ENCODE data around the gene ALAS1. TPM values are rescaled to one million over a fixed set of nuclear protein-coding genes. Genes with fewer than 3 reads are reported as not detected.
"Not testable (repeated sequence)": the region's sequence is repeated elsewhere in the genome, so short reads cannot be mapped to it uniquely, and the experiment has no call there.

ALAS1 gene
- total RNA-seq, 1 donor from 2014 or later, result 51.4 TPM

DNA sequence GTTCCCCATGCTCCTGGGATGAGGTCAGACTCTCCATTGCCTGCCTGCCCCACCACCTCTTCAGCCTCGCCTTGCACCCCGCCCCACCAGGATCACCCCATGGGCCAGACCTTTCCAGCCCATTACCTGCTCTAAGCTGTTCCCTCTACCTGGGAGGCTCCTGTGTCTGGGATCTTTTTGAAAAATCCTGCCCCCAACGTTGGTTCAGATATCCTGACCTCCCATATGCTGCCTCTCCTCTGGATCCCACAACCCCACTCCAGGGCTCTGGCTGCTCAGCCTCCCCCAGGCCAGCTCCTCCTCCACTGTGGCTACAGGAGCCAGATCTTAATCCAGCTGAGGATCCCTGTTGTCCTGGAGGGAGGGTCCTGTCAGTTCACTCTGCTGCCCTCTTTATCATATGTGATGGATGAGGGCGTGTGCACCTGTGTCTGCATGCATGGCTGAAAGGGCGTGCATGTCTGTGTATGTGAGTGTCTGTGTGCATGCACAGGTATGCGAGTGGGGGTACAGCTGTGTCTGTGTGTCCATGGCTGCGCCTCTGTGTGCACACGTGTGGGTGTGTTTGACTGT lies 21.7 kb upstream of the ALAS1 start:
- DNase-seq (ENCODE audit: low spot score in 2 of 2) (no peak), FAIRE-seq (no peak)

DNA sequence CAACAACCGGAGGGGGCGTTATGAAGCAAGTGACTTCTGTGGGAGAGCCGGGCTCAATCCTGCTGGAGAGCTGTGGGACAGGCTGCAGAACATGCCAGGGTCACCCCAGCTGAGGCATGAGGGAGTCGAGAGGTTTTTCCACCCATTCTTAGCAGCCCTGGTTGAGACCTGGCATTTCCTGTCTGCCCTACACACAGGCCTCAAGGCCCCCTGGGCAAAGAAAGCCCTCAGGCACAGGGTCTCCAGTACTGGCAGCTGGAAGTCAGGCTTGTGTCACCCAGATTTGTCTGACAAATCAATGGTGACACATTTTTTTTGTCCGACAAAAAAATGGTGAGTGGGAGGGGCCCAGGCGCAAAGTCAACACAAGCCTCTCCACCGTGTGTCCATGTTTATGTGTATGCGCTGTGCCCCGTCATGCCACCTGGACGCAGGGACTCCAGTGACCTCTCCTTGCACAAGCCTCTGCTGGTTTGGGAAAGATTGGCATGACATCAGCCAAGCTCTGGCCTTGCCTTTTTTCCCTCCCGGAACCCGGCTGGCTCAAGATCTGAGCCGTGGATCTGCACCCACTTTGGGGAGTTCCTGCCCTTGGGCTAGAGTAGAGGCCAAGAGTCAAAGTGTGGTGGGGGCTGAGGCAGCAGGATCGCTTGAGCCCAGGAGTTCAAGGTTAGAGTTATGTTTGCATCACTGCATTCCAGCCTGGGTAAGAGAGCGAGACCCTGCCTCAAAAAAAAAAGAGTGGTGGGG lies 20.8 kb upstream of the ALAS1 start:
- FAIRE-seq (no peak), DNase-seq (ENCODE audit: low spot score in 2 of 2) (no peak)

DNA sequence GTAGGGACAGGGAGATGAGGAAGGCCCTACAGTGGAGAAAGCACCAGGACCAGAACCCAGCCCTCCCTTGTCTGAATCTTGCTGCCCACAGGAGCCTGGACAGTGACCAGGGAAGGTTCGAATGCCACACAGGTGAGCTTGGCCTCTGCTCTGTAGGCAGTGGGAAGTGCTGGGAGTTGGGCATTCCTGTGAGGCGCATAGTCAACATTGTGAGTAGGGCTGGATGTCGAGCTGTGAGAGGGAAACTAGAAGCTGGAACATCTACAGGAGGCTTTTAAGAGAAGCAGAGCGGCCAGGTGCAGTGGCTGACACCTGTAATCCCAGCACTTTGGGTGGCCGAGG lies 20.3 kb upstream of the ALAS1 start:
- DNase-seq (ENCODE audit: low spot score in 2 of 2) (no peak), FAIRE-seq (no peak)

DNA sequence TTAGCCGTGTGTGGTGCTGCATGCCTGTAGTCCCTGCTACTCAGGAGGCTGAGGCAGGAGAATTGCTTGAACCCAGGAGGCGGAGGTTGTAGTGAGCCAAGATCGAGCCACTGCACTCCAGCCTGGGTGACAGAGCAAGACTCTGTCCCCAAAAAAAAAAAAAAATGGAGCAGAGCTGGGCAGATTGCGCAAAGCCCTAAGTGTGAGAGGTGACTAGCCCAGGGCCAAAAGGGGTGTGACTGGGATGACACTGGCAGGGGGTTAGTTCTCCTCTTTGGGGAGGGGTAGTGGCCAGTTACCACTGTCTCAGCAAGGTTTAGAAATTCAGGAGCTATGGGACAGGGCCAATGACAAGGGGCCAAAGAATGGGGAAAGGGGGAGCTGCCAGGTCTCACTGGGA lies 19.8 kb upstream of the ALAS1 start:
- not testable (repeated sequence) for FAIRE-seq; DNase-seq (ENCODE audit: low spot score in 2 of 2)

DNA sequence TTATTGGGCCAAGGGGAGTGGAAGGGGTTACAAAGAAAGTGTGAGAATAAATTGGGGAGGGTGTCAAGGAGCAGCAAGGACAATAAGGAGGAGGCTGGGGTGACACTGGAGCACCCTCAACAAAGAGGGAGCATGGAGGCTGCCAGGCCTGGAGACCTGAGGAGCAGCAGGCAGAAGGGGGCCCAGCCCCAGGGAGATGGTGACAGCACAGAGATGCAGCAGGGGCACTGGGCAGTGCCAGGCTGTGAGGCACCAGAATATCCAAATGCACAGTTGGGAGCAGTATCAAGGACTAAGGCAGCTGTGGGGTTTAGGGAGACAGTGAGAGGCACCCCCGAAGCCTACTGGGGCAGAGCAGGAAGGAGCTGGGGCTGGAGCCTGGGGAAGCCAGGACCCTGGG lies 19.4 kb upstream of the ALAS1 start:
- FAIRE-seq (no peak), DNase-seq (ENCODE audit: low spot score in 2 of 2) (no peak)

DNA sequence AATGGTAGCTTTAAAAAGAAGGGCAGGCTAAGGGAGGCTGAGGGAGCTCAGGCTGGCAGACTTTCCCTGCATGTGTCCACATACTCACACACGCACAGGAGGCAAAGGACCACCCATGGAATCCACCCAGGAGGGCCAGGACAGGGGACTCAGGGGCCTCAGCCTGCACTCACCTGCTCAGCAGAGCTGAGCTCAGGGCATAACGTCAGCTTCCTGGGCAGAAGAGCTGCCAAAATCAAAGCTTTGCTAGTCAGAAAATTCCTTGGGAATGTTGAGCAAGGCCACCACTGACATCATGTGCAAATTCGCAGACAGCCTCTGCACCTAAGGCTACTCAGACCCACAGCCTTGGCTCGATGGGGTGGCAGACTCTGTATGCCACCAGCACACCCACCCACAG lies 16.4 kb upstream of the ALAS1 start:
- no peak for DNase-seq (ENCODE audit: low spot score in 2 of 2)

DNA sequence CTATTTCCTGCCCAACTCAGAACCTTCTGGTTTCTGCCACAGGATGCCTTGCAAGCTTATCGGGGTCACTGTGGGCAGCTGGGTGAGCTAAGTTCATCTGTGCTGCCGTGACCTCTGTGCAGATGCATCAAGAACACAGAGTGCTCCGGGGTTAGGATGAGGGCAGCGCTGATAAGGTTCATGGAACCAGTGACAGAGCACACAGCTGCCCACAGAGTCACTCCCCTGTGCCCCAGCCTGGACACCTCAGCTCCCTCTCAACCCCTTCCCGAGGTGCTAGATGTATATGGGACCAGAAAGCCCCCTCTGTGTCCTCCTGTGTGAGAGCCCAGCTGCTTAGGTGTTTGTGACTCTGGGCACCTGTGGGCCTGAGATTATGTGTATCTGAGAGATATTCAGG lies 15.8 kb upstream of the ALAS1 start:
- DNase-seq (ENCODE audit: low spot score in 2 of 2), result no peak
- FAIRE-seq, result no peak

More for the DNA sequence above, 16.4 kb upstream of the ALAS1 start:
- no peak for FAIRE-seq

DNA sequence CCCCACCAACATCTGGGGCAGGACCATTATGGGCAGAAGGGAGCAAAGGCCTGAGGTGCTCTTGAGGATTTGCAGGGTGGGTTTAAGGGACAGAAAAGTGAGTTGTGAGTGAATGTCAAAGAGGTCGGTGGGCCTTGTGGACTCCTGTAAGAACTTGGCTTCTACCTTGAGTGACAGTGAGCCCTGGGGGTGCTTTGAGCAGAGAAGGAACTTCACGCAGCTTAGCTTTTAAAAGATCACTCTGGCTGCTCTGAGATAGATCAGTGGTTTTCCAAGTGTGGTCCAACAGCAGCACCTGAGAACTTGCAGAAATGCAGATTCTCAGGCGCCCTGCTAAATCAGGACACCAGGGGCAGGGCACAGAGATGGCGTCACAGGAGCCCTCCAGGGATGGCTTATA lies 15.3 kb upstream of the ALAS1 start:
- DNase-seq (ENCODE audit: low spot score in 2 of 2) (no peak), FAIRE-seq (no peak)

DNA sequence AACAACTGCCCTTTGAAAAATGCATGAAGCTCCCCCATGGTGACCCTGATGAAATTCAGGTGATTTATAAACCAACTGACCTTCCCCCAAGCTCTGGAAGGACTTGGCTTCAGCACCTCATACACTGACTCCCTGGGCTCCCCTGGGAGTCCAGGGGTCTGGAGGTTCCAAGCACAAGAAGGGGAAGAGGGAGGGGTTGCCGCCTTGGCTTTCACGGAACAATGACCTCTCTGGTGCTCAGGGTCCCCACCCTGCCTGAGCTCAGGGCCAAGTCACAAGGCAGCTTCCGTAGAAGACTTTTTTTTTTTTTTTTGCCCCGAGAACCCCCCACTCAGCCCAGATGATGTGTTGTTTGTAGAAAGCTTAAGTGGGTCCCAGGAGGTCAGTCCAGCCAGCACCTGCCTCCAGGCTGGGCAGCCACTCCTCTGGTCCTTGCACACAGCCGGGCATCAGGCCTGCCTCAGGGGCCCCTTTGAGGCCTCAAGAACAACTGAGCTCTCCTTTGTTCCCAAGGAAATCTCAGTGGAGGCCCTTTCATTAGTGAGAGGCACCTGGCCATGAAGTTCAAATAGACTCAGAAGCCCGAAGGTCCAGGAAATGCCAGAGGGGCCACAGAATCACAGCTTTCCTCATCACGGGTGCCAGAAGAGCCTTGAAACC lies 14.0 kb upstream of the ALAS1 start:
- FAIRE-seq (no peak), DNase-seq (ENCODE audit: low spot score in 2 of 2) (no peak)

DNA sequence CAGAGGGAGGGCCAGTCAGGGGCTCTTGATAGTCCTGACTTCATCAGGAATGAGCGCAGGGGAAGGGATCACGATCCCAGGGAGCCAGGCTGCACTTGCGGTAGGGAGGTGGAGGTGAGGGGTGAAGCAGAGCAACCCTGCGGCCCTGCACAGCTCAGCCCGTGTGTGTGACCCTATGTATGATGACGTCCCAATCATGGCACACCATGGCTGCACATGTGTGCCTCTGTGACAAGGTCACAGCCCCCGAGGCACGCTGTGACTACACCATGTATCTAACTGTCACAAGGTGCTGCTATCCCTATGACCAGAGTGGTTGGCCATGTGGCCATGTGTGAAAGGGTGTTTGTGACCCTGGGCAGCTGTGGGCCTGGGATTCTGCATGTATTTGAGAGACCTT lies 13.3 kb upstream of the ALAS1 start:
- FAIRE-seq (no peak), DNase-seq (ENCODE audit: low spot score in 2 of 2) (no peak)

DNA sequence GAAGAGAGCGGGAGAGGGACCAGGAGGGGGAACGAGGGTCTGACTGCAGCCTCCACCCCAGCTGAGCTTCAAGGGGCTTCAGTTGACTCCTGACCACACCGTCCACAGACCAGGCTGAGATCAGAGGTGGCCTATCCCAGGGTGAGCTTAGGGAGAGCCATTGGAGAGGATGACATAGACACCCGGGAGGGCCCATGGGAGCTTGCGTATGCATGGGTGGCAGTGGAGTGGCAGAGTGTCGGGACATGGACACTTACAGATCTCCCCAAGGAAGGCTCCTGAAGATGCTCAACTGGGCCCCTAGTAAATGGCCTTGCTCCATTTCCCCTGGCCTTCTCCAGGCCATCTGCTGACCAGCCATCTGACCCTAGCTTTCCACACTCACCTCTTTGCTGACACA lies 12.6 kb upstream of the ALAS1 start:
- FAIRE-seq (no peak), DNase-seq (ENCODE audit: low spot score in 2 of 2) (no peak)

DNA sequence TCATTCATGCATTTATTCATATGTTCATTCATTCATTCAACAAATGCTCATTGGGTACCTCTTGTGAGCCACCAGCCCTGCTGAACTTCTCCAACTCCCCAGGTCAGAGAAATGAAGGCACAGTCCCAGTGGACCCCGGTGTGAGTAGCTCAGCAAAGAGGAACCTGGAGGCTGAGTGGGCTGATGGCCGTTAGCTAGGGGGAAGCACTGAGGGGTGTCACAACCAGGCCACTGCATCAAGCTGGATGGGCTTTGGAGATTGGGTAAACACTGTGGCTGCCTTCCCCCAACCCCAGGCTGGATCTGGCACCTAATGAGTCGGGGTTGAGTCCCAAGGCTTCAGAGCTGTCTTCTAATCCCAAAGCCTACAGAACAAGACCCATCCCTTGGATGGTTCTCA lies 12.1 kb upstream of the ALAS1 start:
- no peak for DNase-seq (ENCODE audit: low spot score in 2 of 2)
- no peak for FAIRE-seq

DNA sequence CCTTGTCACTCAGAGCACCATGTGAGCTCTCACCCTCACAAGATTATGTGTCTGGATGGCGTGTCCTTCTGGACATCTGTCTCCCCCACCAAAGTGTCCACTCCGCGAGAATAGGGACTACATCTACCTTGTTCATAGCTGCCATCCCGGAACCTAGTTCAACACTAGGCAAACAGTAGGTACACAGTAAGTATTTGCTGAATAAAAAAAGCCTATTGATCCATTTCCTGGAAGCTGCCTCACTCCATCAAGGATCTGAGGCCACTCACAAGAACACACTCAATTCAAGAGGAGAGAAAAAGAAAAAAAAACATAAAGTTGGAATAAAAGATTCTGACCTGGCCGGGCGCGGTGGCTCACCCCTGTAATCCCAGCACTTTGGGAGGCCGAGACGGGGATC lies 11.2 kb upstream of the ALAS1 start:
- DNase-seq (ENCODE audit: low spot score in 2 of 2) (no peak), FAIRE-seq (no peak)

DNA sequence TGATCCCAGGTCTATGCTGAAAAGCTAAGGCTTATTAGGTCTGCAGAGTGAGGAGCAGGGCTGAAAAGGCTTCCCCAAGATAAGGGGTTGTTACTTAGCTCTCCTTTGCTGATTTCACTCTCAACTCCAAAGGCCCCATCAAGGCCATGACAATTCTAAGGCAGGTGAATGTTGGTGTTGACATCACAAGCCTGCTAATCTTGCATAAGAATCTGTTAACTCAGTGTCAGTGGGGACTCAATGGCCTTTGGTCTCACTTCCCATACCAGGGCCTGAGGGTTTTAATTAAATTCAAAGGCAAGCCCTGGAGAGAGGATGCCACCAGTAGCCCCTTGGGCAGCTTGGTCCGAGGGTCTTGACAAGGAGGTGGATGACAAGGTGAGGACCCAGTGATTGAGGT lies 9.4 kb upstream of the ALAS1 start:
- FAIRE-seq, result no peak
- no peak for DNase-seq (ENCODE audit: low spot score in 2 of 2)

DNA sequence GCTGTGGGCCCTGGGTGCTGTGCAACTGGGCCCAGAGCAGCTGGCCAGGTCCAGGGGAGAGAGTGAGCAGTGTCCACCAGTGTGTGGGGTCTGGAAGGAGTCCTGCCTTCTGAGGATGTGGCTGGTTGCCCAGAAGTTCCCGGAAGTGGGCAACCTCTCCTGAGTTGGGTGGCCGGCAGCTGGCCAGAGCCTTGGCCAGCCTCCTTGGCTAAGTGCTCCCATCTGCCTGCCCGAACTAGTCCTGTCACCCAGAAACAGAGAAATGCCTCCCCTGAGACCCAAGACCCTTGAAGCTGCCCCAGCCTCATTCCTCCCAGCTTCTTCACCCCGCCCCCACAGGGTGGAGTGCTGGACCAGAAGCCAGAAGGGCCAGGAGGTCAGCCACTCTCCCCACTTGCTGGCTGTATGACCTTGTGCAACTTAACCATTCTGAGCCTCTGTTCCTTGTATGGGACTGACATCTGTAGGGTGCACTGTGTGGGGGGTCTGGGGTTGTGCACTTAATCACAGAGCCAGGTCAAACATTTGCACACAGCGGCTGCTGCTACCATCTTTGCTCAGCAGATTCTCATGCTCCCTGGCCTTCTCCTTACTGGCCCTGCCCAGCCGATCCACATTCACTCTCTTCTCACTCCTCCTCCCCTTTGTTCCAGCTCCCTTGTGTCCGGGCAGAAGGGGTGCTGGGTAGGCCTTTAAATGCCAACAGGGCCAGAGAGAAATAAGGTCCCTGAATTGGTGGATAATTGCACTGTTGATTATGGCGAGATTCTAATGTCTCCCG lies 7.5 kb upstream of the ALAS1 start:
- FAIRE-seq, result no peak
- peak in 1 of 2 donors; percentile 50 for DNase-seq (ENCODE audit: low spot score in 2 of 2)

DNA sequence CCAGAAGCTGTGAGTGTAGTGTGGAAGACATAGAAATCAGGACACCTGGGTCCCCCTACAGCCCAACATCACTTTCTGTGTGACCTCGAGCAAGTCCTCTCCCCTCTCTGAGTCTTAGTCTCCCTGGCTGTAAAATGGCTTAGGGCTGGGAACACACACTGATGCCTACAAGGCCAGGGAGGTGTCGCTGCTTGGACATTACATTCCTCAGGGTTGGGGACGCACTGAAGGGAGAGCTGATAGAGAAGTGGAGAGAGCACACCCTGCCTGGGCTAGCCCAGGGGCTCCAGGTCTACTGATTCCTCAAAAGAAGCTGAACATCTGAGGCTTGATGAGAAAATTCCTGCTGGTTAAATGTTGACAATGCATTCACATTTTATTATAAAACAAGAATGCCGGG lies 6.3 kb upstream of the ALAS1 start:
- DNase-seq (ENCODE audit: low spot score in 2 of 2) (no peak), FAIRE-seq (no peak)

DNA sequence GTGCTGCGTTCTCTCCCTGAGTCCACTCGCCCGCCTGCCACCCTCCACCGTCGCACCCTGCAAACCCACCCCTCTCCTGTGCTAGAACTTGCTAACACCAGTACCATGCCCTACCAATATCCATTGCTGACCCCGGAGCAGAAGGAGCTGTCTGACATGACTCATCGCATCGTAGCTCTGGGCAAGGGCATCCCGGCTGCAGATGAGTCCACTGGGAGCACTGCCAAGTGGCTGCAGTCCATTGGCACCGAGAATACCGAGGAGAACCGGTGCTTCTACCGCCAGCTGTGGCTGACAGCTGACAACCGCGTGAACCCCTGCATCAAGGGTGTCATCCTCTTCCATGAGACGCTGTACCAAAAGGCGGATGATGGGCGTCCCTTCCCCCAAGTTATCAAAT lies 4.9 kb upstream of the ALAS1 start:
- FAIRE-seq, result no peak
- DNase-seq (ENCODE audit: low spot score in 2 of 2), result peak; percentile 34 to 63

DNA sequence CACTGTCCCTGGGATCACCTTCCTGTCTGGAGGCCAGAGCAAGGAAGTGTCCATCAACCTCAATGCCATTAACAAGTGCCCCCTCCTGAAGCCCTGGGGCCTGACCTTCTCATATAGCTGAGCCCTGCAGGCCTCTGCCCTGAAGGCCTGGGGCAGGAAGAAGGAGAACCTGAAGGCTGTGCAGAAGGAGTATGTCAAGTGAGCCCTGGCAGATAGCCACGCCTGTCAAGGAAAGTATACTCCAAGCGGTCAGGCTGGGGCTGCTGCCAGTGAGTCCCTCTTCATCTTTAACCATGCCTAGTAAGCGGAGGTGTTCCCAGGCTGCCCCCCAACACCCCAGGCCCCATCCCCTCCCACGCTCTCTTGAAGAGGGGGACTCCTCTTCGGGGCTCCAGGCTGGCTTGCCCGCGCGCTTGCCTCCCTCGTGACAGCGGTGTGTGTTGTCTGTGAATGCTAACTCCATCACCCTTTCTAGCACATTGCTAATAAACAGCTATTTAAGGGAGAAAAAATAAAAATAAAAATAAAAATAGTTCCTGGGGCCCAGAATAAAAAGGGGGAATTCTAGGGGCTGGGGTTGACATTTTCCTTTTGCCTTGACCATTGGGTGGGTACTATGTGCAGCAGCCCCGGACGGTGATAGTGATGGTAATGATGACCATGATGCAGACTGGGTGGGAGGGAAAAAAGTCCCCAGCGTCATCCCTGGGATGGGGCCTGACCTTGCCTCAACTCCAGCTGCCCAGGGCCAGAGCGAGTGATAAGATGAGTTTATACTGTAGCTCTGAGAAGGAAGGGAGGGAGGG lies 3.3 kb upstream of the ALAS1 start:
- DNase-seq (ENCODE audit: low spot score in 2 of 2) (no peak), FAIRE-seq (no peak)

DNA sequence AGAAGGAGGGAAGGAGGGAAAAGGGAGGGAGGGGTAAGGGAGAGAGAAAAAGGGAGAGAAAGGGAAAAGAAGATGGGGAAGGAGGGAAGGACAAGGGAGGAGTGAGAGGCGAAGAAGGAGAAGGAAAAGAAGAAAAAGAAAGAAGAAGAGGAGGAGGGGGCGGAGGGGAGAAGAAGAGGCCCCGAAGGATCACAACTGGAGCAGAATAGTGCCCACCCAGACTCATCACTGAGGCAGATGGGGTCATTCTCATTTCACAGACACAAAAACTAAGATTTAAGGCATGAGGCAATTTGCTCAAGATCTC lies 2.7 kb upstream of the ALAS1 start:
- DNase-seq (ENCODE audit: low spot score in 2 of 2), result no peak
- FAIRE-seq, result no peak

DNA sequence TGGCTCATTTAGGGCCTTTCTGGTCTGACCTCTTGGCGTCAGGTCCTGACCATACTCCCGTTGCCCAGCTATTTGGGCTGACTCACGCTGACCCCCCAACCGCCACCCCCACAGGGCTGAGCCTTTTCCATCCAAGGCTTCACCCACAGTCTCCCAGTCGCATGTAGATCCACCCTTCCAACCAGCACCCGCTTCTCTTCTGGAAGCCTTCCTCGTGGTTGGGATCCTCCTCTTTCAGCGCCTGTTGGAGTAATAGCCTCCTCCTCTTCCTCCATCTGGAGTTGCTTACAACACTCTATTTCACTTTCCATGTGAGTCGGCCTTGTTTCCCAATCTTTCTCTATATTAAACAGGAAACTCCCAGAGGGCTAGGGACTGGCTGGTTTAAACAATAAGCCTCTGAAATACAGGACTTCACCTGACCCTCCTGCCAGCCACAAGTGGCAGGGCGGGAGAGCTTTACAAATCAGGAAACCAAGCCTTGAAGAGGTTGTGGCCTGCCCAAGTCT lies 2.1 kb upstream of the ALAS1 start:
- FAIRE-seq (no peak), DNase-seq (ENCODE audit: low spot score in 2 of 2) (no peak)

DNA sequence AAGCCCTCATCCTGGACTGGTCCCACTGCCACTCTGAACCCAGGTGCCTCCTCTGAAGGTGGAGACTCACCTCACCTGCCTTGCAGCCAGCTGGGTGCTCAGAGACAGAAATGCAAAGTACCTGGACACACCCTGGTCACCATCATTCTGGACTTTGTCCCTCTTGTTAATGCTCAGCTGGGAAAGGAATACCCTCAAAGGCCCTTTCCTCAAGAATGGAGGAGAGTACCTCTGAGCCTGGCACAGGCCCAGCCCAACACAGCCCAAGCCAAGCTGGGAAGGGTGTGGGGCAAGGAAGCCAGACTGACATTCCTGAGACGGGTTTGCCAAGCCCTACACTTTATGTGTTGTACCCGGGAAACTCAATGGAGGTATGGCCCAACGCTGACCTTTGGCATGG lies 983 bp upstream of the ALAS1 start:
- no peak for DNase-seq (ENCODE audit: low spot score in 2 of 2)
- FAIRE-seq, result no peak
